ENCODE measurements around the gene MYO18A.
A peak's percentile ranks its signal among the peaks of the same experiment; 100 is the strongest.
"Not testable (repeated sequence)": the region's sequence is repeated elsewhere in the genome, so short reads cannot be mapped to it uniquely, and the experiment has no call there.

The MYO18A gene, protein sequence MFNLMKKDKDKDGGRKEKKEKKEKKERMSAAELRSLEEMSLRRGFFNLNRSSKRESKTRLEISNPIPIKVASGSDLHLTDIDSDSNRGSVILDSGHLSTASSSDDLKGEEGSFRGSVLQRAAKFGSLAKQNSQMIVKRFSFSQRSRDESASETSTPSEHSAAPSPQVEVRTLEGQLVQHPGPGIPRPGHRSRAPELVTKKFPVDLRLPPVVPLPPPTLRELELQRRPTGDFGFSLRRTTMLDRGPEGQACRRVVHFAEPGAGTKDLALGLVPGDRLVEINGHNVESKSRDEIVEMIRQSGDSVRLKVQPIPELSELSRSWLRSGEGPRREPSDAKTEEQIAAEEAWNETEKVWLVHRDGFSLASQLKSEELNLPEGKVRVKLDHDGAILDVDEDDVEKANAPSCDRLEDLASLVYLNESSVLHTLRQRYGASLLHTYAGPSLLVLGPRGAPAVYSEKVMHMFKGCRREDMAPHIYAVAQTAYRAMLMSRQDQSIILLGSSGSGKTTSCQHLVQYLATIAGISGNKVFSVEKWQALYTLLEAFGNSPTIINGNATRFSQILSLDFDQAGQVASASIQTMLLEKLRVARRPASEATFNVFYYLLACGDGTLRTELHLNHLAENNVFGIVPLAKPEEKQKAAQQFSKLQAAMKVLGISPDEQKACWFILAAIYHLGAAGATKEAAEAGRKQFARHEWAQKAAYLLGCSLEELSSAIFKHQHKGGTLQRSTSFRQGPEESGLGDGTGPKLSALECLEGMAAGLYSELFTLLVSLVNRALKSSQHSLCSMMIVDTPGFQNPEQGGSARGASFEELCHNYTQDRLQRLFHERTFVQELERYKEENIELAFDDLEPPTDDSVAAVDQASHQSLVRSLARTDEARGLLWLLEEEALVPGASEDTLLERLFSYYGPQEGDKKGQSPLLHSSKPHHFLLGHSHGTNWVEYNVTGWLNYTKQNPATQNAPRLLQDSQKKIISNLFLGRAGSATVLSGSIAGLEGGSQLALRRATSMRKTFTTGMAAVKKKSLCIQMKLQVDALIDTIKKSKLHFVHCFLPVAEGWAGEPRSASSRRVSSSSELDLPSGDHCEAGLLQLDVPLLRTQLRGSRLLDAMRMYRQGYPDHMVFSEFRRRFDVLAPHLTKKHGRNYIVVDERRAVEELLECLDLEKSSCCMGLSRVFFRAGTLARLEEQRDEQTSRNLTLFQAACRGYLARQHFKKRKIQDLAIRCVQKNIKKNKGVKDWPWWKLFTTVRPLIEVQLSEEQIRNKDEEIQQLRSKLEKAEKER (N-terminal part only)

DNA sequence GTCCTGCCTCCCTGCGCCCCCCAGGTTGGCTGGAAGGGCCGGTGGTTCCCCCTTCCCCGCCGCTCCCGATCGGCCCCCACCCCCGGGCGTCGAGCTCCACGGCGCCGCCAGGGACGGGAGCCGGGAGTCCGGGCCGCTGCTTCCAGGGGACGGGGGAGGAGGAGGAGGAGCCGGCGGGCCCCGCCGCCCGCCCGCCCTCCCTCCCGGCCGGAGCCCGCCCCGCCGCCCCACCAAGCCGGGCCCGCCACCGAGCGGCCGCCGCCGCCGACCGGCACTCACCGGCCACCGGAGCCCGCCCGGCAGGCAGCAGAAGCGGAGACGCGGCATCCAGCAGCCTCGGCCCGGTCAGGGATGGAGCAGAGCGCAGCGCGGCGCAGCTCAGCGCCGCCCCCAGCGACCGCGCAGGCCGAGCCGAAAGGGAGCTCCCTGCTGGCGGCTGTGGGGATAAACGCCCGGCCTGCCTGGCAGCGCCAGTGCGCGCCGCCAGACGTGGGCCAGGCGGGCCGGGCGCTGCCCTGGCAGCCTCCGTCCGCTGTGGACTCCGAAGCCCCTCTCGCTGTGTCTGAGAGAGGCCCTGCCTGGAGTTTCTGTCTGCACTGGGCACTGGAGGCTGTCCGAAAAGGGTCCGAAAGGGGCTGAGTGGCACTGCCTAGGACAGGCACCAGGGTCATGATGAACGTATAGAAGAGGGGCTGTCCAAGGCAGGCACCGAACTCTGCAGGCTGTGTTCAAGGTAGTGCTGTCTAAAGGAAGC is at the start of gene MYO18A:
Gene MYO18A (minus strand): TSS at position 365 of the 754 bp plus-strand sequence. CDS start 13,458 bp downstream, outside the sequence.
- peak within 1 kb of the TSS; percentile 86 for H3K4me2 ChIP-seq (ENCODE audit: low read length)
- TF ChIP-seq, protein P1, sequence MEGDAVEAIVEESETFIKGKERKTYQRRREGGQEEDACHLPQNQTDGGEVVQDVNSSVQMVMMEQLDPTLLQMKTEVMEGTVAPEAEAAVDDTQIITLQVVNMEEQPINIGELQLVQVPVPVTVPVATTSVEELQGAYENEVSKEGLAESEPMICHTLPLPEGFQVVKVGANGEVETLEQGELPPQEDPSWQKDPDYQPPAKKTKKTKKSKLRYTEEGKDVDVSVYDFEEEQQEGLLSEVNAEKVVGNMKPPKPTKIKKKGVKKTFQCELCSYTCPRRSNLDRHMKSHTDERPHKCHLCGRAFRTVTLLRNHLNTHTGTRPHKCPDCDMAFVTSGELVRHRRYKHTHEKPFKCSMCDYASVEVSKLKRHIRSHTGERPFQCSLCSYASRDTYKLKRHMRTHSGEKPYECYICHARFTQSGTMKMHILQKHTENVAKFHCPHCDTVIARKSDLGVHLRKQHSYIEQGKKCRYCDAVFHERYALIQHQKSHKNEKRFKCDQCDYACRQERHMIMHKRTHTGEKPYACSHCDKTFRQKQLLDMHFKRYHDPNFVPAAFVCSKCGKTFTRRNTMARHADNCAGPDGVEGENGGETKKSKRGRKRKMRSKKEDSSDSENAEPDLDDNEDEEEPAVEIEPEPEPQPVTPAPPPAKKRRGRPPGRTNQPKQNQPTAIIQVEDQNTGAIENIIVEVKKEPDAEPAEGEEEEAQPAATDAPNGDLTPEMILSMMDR (IDR thresholded peaks at IDR 0.05) = peak; percentile 95
- peaks cover 8% of the 10 kb centered on the region for H3K79me2 ChIP-seq
- peaks cover 16% of the 10 kb centered on the region for H3K4me1 ChIP-seq
- H3K9me3 ChIP-seq (ENCODE audit: control insufficient read depth, low read length) = no peaks in the 10 kb centered on the region
- H3K27me3 ChIP-seq (ENCODE audit: control insufficient read depth, insufficient read depth, low read length) = no peaks in the 10 kb centered on the region
- no peaks in the 10 kb centered on the region for H3K36me3 ChIP-seq (ENCODE audit: control insufficient read depth, insufficient read depth, low read length)
- peak within 1 kb of the TSS; percentile 88 for H3K27ac ChIP-seq
- peak within 1 kb of the TSS; percentile 57 for H3K4me3 ChIP-seq (ENCODE audit: low read depth, low read length)
- peak within 1 kb of the TSS; percentile 99 for H2AFZ ChIP-seq
- peak within 1 kb of the TSS; percentile 77 for H3K9ac ChIP-seq

DNA sequence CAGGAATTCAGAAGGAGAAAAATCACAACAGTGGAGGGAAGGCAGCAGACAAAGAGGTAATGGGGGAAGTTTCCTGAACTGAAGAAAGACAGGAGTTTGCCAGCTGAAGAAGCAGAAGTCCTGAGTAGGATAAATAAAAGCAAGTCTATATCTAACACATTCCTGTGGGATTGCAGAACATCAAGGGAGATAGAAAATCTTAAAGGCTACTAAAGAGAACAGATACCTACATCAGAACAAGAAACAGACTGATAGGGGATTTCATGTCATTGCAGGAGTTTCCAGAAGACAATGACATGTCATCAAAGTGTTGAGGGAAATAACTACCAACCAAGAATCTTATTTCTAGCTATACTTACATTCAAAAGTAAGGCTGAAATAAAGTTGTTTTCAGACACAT is 45.2 kb upstream of the MYO18A start:
- Histone ChIP-seq H3K9me3 (ENCODE audit: control insufficient read depth, low read length) (no peaks in the 10 kb centered on the region), H3K9ac (no peak overlapping the region), H3K4me1 (no peaks in the 10 kb centered on the region), H3K27me3 (ENCODE audit: control insufficient read depth, insufficient read depth, low read length) (no peaks in the 10 kb centered on the region), H3K4me2 (ENCODE audit: low read length) (no peak overlapping the region), H3K36me3 (ENCODE audit: control insufficient read depth, insufficient read depth, low read length) (no peaks in the 10 kb centered on the region), H3K4me3 (ENCODE audit: low read depth, low read length) (no peak overlapping the region), H2AFZ (no peak overlapping the region), H3K79me2 (no peaks in the 10 kb centered on the region), H3K27ac (no peak overlapping the region)
- TF ChIP-seq, protein P1 (IDR thresholded peaks at IDR 0.05) = no peak

DNA sequence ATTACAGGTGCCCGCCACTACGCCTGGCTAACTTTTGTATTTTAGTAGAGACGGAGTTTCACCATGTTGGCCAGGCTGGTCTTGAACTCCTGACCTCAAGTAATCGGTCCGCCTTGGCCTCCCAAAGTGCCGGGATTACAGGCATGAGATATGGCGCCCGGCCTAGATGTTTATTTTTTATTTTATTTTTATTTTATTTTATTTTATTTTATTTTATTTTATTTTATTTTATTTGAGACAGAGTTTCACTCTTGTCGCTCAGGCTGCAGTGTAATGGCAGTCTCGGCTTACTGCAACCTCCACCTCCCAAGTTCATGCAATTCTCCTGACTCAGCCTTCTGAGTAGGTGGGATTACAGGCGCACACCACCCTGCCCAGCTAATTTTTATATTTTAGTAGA is 41.1 kb upstream of the MYO18A start:
- not testable (repeated sequence) for H3K79me2 ChIP-seq; H3K9me3 ChIP-seq (ENCODE audit: control insufficient read depth, low read length); H3K4me1 ChIP-seq; H3K4me3 ChIP-seq (ENCODE audit: low read depth, low read length); H2AFZ ChIP-seq; H3K27me3 ChIP-seq (ENCODE audit: control insufficient read depth, insufficient read depth, low read length); H3K27ac ChIP-seq; H3K9ac ChIP-seq; H3K36me3 ChIP-seq (ENCODE audit: control insufficient read depth, insufficient read depth, low read length); H3K4me2 ChIP-seq (ENCODE audit: low read length)

DNA sequence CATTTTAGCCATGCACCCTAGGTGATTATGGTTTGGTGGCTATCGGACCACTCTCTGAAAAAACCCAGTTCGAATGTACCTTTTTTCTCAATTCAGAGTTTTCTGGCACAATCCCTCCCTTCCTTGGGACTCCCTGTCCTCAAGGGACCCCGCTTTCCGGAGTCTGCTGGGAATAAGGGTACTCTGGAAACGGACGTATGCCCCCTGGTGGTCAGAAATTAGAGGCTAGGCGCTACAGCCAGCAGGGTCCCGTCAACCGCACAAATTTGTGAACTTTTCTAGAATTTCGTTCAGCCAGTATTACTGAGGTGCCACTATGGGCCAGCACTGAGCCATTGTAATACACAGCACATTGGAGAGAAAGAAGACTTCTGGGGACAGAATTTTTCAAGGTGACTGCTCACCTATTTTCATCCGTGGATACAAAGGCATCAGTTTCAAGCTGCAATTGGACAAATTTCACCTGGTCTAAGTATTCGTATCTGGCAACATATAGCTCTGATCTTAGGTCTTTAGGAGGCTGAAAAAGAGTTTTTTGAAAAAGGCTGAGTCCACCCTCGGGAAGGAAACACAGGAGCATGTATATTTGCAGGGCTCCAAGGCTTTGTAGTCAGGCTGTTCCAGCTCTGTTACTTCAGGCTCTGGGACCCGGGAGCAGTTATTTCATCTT is 39.3 kb upstream of the MYO18A start:
- Histone ChIP-seq H3K36me3 (ENCODE audit: control insufficient read depth, insufficient read depth, low read length) (no peaks in the 10 kb centered on the region), H3K27me3 (ENCODE audit: control insufficient read depth, insufficient read depth, low read length) (no peaks in the 10 kb centered on the region), H3K79me2 (no peaks in the 10 kb centered on the region), H3K4me1 (no peaks in the 10 kb centered on the region), H3K9ac (no peak overlapping the region), H3K4me3 (ENCODE audit: low read depth, low read length) (no peak overlapping the region), H3K27ac (no peak overlapping the region), H3K4me2 (ENCODE audit: low read length) (no peak overlapping the region), H3K9me3 (ENCODE audit: control insufficient read depth, low read length) (no peaks in the 10 kb centered on the region), H2AFZ (peak overlapping the region; percentile 59)
- TF ChIP-seq, protein P1 (IDR thresholded peaks at IDR 0.05) = peak; percentile 96

All from parathyroid adenoma (tissue), 2 donors.